ENCODE data around the gene GNG4.
"Not testable (repeated sequence)": the region's sequence is repeated elsewhere in the genome, so short reads cannot be mapped to it uniquely, and the experiment has no call there.

Gene GNG4

DNA sequence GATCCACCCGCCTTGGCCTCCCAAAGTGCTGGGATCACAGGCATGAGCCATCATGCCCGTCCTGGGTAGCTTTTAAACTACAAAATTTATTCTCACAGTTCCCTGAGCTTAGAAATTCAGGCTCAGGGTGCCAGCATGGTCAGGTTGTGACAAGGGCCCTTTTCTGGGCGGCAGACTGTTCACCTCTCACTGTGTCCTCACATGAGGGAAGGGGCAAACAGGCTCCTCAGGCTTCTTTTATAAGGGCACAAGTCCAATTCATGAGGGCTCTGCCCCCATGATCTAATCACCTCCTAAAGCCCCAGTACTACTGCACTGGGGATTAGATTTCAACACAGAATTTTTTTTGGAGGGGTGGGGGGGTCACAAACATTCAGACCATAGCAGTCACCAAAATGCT lies 36.8 kb downstream of the GNG4 start:
- H3K27ac ChIP-seq (ENCODE audit: low read depth, low read length): no peak overlapping the region
- H3K4me3 ChIP-seq (ENCODE audit: low read length): no peak overlapping the region
- no peaks in the 10 kb centered on the region for H3K4me1 ChIP-seq (ENCODE audit: control insufficient read depth, insufficient read depth, low read length)
- no peak overlapping the region for H3K9ac ChIP-seq (ENCODE audit: low read length)
- H3K36me3 ChIP-seq (ENCODE audit: control insufficient read depth, insufficient read depth, low read length): no peaks in the 10 kb centered on the region
- no peaks in the 10 kb centered on the region for H3K27me3 ChIP-seq (ENCODE audit: control insufficient read depth, insufficient read depth, low read length)

DNA sequence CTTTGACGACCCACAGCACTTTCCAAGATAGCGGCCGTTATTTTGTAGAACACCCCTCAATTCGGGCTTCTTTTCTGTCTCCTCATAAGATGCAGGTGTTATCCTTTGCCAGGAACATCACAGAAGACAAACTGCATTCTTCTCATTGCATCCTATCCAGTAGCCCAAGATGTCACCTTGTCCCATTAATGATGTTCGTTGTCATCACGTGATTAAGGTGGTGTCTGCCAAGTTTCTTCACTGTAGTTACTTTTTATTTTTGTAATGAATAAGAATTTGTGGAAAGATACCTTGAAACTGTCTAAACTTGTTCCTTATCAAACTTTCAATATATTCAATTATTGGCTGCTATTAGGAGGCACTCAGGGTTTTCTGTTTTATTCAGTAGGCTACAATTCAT lies 39.4 kb downstream of the GNG4 start:
- no peak overlapping the region for H3K4me3 ChIP-seq (ENCODE audit: low read length)
- H3K36me3 ChIP-seq (ENCODE audit: control insufficient read depth, insufficient read depth, low read length): no peaks in the 10 kb centered on the region
- no peaks in the 10 kb centered on the region for H3K27me3 ChIP-seq (ENCODE audit: control insufficient read depth, insufficient read depth, low read length)
- H3K4me1 ChIP-seq (ENCODE audit: control insufficient read depth, insufficient read depth, low read length): no peaks in the 10 kb centered on the region
- H3K27ac ChIP-seq (ENCODE audit: low read depth, low read length): no peak overlapping the region
- no peak overlapping the region for H3K9ac ChIP-seq (ENCODE audit: low read length)

DNA sequence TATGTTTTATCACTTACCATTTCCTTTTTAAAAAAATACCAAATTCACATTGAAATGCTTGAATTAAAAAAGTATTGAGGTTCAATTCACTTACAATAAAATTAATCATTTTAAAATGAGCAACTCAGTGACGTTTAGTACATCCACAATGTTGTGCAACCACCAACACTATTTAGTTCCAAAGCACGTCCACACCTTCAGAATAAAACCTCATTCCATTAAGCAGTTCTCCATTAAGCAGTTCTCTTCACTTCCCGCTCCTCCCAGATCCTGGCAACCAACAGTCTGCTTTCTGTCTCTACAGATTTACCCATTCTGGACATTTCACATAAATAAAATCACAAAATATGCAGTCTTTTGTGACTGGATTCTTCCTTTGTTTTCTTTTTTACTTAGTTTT lies 41.3 kb downstream of the GNG4 start:
- Histone ChIP-seq H3K27me3 (ENCODE audit: control insufficient read depth, insufficient read depth, low read length) (no peaks in the 10 kb centered on the region), H3K4me1 (ENCODE audit: control insufficient read depth, insufficient read depth, low read length) (no peaks in the 10 kb centered on the region), H3K9ac (ENCODE audit: low read length) (no peak overlapping the region), H3K27ac (ENCODE audit: low read depth, low read length) (no peak overlapping the region), H3K4me3 (ENCODE audit: low read length) (no peak overlapping the region), H3K36me3 (ENCODE audit: control insufficient read depth, insufficient read depth, low read length) (no peaks in the 10 kb centered on the region)

DNA sequence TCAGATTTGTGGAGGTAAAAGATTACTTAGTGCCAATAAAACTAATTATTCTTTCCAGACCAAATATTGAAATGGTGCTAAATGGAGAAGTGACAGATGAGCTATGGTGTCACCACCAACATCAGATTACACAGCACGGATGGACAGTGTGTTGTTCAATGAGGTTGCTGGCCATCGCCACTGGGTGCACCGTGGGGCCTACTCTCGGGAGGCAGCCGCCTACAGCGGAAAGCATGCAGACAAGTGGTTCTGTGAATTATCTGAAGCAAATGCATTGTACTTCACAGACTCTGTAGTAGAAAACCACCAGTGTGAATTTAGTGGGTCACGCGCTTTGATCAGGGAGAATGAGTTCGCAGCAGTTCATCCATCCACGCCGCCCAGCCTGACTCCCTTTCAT lies 42.3 kb downstream of the GNG4 start:
- H3K4me3 ChIP-seq (ENCODE audit: low read length): no peak overlapping the region
- no peaks in the 10 kb centered on the region for H3K27me3 ChIP-seq (ENCODE audit: control insufficient read depth, insufficient read depth, low read length)
- H3K9ac ChIP-seq (ENCODE audit: low read length): no peak overlapping the region
- H3K4me1 ChIP-seq (ENCODE audit: control insufficient read depth, insufficient read depth, low read length): no peaks in the 10 kb centered on the region
- no peak overlapping the region for H3K27ac ChIP-seq (ENCODE audit: low read depth, low read length)
- H3K36me3 ChIP-seq (ENCODE audit: control insufficient read depth, insufficient read depth, low read length): no peaks in the 10 kb centered on the region

DNA sequence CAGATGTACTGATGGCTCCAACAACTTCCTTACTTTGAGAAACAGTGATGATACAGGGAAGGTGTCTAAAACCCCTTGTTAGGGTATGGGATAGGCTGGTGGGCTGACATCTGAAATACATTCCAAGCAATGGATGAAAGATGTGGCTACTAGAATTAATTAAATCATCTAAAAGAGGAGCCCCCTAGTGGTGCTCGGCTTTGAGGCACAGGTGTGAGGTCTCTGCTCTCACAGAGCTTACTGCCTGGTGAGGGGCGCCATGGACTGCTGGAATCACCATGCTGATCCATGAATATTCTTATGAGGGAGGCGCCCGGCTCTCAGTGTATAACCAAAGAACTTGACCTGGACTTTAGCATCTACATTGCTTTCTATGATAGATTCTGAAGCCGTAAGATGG lies 48.5 kb downstream of the GNG4 start:
- Histone ChIP-seq H3K4me1 (ENCODE audit: control insufficient read depth, insufficient read depth, low read length) (no peaks in the 10 kb centered on the region), H3K27ac (ENCODE audit: low read depth, low read length) (no peak overlapping the region), H3K4me3 (ENCODE audit: low read length) (no peak overlapping the region), H3K9ac (ENCODE audit: low read length) (no peak overlapping the region), H3K27me3 (ENCODE audit: control insufficient read depth, insufficient read depth, low read length) (no peaks in the 10 kb centered on the region), H3K36me3 (ENCODE audit: control insufficient read depth, insufficient read depth, low read length) (no peaks in the 10 kb centered on the region)

DNA sequence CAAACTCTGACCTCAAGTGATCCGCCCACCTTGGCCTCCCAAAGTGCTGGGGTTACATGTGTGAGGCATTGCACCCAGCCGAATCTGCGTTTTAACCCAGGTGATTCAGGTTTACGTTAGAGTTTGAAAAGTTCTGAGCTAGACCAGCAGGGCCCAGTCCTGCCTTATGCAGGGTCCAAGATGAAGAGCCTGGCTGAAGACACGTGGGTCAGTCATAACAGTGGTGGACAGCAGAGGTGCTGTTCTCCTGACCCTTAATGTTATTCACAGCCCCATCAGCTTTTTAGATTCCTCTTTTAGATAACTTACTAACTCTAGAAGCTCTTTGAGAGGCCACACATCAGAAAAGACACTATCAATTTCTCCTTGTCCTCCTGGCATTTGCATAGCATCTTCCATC lies 50.0 kb downstream of the GNG4 start:
- H3K4me3 ChIP-seq (ENCODE audit: low read length): no peak overlapping the region
- no peak overlapping the region for H3K27ac ChIP-seq (ENCODE audit: low read depth, low read length)
- no peak overlapping the region for H3K9ac ChIP-seq (ENCODE audit: low read length)
- no peaks in the 10 kb centered on the region for H3K36me3 ChIP-seq (ENCODE audit: control insufficient read depth, insufficient read depth, low read length)
- no peaks in the 10 kb centered on the region for H3K4me1 ChIP-seq (ENCODE audit: control insufficient read depth, insufficient read depth, low read length)
- no peaks in the 10 kb centered on the region for H3K27me3 ChIP-seq (ENCODE audit: control insufficient read depth, insufficient read depth, low read length)

DNA sequence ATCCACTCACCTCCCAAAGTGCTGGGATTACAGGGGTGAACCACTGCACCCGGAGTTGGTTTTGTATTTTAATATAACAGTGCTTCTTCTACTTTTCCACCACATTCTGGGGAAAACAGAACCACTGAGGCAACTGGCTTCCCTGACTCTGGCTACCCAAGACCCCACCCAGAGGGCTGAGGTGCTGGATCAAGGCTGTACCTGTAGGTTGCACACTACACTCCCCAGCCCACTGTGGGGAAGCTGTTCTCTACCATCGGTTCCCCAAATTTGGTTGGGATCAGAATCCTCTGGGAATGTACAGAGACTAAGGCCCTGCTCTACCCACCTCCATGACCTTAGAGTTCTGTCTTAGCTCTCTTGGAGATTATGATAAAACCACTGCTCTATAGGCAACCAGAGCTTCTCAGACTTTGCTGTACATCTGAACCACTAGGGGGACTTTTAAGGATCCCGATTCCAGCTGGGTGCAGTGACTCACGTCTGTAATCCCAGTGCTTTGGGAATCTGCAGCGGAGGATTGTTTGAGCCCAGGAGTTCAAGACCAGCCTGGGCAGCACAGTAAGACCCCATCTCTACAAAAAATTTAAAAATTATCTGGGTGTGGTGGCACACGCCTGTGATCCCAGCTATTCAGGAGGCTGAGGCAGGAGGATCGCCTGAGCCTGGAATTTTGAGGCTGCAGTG lies 51.6 kb downstream of the GNG4 start:
- no peaks in the 10 kb centered on the region for H3K27me3 ChIP-seq (ENCODE audit: control insufficient read depth, insufficient read depth, low read length)
- H3K27ac ChIP-seq (ENCODE audit: low read depth, low read length): no peak overlapping the region
- H3K4me1 ChIP-seq (ENCODE audit: control insufficient read depth, insufficient read depth, low read length): no peaks in the 10 kb centered on the region
- H3K4me3 ChIP-seq (ENCODE audit: low read length): no peak overlapping the region
- no peak overlapping the region for H3K9ac ChIP-seq (ENCODE audit: low read length)
- no peaks in the 10 kb centered on the region for H3K36me3 ChIP-seq (ENCODE audit: control insufficient read depth, insufficient read depth, low read length)

DNA sequence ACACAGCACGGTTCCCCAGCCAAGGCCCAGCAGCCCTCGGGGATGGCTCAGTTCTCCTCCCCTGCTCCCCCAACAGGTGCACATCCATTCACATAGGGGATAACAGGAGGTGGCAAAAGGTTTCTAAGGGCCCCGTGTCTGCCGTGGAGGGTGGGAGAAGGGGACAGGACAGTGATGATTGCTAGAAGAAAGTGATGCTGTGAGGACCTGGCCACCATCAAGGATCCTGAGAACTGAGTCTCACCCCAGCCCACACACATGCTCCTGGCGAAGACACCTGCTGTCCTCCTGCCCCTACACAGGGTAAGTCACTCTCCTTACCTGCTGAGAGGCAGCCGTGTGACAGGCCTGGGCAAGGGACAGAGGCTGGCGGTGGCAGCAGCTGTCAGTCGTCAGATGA lies 54.5 kb downstream of the GNG4 start:
- Histone ChIP-seq H3K9ac (ENCODE audit: low read length) (no peak overlapping the region), H3K4me3 (ENCODE audit: low read length) (no peak overlapping the region), H3K27ac (ENCODE audit: low read depth, low read length) (no peak overlapping the region), H3K36me3 (ENCODE audit: control insufficient read depth, insufficient read depth, low read length) (no peaks in the 10 kb centered on the region), H3K4me1 (ENCODE audit: control insufficient read depth, insufficient read depth, low read length) (no peaks in the 10 kb centered on the region), H3K27me3 (ENCODE audit: control insufficient read depth, insufficient read depth, low read length) (no peaks in the 10 kb centered on the region)

DNA sequence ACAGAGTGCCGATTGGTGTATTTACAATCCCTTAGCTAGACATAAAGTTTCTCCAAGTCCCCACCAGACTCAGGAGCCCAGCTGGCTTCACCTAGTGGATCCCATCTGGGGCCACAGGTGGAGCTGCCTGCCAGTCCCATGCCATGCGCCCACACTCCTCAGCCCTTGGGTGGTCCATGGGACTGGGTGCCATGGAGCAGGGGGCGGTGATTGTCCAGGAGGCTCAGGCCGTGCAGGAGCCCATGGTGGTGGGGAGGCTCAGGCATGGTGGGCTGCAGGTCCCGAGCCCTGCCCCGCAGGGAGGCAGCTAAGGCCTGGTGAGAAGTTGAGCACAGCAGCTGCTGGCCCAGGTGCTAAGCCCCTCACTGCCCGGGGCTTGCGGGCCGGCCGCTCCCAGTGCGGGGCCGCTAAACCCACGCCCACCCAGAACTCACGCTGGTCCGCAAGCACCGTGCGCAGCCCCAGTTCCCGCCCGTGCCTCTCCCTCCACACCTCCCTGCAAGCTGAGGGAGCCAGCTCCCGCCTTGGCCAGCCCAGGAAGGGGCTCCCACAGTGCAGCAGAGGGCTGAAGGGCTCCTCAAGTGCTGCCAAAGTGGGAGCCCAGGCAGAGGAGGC lies 55.2 kb downstream of the GNG4 start:
- H3K4me3 ChIP-seq (ENCODE audit: low read length); H3K27ac ChIP-seq (ENCODE audit: low read depth, low read length); H3K9ac ChIP-seq (ENCODE audit: low read length); H3K36me3 ChIP-seq (ENCODE audit: control insufficient read depth, insufficient read depth, low read length); H3K4me1 ChIP-seq (ENCODE audit: control insufficient read depth, insufficient read depth, low read length); H3K27me3 ChIP-seq (ENCODE audit: control insufficient read depth, insufficient read depth, low read length): not testable (repeated sequence)

DNA sequence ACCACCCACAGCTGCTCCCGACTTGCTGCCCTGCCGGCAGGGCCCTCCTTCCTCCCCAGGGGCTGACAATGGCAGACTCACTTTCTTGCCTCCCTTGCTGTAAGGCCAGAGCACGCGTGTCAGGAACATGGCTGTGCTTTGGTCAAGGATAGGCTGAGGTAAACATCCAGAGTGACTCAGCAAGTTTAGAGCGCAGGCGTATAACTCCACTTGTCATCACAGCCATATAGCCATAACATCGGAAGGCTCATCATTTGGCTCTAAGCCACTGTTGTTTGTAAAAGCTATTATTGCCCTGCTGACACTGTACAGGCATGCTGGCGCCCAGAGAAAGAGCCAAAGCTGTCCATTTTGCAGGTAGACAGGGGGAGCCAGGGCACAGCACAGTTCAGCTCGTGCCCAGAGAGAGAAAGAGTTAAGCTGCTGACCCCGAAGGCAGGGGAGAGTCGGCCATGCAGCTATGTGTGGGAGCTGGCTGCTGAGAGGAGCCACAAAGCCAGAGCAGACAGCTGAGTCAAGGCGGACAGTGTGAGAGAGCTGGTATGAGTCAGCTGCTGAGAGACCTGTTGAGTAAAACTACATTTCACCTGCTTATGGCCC lies 60.6 kb downstream of the GNG4 start:
- no peaks in the 10 kb centered on the region for H3K27me3 ChIP-seq (ENCODE audit: control insufficient read depth, insufficient read depth, low read length)
- H3K9ac ChIP-seq (ENCODE audit: low read length): no peak overlapping the region
- no peak overlapping the region for H3K4me3 ChIP-seq (ENCODE audit: low read length)
- H3K36me3 ChIP-seq (ENCODE audit: control insufficient read depth, insufficient read depth, low read length): no peaks in the 10 kb centered on the region
- no peak overlapping the region for H3K27ac ChIP-seq (ENCODE audit: low read depth, low read length)
- no peaks in the 10 kb centered on the region for H3K4me1 ChIP-seq (ENCODE audit: control insufficient read depth, insufficient read depth, low read length)

DNA sequence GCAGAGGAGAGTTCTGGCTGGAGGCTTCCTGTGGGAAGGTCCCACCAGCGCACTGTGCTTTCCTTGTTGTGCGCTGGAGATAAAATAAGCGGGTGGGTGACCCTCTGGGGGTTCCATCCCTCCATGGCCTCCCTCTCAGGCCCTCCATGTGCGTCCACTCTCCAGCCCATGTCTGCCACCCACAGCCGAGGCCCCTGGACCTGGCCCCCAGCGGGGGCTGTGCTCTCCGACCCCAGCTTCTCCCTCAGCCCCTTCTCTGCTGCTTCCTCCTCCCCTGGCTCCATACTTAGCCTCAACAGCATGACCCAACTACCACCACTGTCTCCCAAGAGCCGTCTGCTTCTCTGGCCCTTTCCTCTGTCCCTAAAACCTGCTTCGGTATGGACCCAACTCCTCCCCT lies 61.4 kb downstream of the GNG4 start:
- Histone ChIP-seq H3K4me1 (ENCODE audit: control insufficient read depth, insufficient read depth, low read length) (no peaks in the 10 kb centered on the region), H3K27me3 (ENCODE audit: control insufficient read depth, insufficient read depth, low read length) (no peaks in the 10 kb centered on the region), H3K27ac (ENCODE audit: low read depth, low read length) (no peak overlapping the region), H3K36me3 (ENCODE audit: control insufficient read depth, insufficient read depth, low read length) (no peaks in the 10 kb centered on the region), H3K4me3 (ENCODE audit: low read length) (no peak overlapping the region), H3K9ac (ENCODE audit: low read length) (no peak overlapping the region)

DNA sequence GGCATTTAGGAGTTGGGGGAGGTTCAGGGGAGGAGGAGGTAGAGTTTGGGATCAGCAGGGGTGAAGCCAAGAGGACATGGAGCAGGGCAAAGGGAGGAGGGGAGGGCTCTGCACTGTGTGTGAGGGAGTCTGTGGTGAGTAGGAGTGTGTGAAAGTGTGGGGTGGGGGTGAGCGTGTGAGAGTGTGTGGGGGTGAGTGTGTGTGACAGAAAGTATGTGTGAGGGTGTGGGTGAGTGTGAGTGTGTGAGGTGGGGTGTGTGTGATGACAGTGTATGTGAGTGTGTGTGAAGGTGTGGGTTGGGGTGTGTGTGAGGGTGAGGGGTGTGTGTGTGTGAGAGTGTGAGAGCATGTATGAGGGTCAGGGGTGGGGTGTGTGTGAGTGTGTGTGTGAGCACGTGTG lies 62.6 kb downstream of the GNG4 start:
- no peaks in the 10 kb centered on the region for H3K36me3 ChIP-seq (ENCODE audit: control insufficient read depth, insufficient read depth, low read length)
- no peak overlapping the region for H3K9ac ChIP-seq (ENCODE audit: low read length)
- H3K27ac ChIP-seq (ENCODE audit: low read depth, low read length): no peak overlapping the region
- no peaks in the 10 kb centered on the region for H3K27me3 ChIP-seq (ENCODE audit: control insufficient read depth, insufficient read depth, low read length)
- no peak overlapping the region for H3K4me3 ChIP-seq (ENCODE audit: low read length)
- no peaks in the 10 kb centered on the region for H3K4me1 ChIP-seq (ENCODE audit: control insufficient read depth, insufficient read depth, low read length)

DNA sequence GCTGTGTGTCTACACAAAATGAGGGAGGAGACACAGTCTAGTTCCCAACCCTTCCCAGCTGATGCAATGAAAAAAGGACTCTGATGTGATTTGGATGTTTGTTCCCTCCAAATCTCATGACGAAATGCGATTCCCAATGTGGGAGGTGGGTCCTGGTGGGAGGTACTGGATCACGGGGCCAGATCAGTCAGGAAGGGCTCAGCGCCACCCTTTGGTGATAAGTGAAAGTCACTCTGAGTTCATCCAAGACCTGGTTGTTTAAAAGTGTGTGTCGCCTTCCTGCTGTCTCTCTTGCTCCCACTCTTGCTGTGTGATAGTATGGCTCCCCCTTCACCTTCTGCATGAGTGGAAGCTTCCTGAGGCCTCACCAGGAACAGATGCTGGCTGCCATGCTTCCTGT lies 63.2 kb downstream of the GNG4 start:
- Histone ChIP-seq H3K27ac (ENCODE audit: low read depth, low read length) (no peak overlapping the region), H3K36me3 (ENCODE audit: control insufficient read depth, insufficient read depth, low read length) (no peaks in the 10 kb centered on the region), H3K9ac (ENCODE audit: low read length) (no peak overlapping the region), H3K27me3 (ENCODE audit: control insufficient read depth, insufficient read depth, low read length) (no peaks in the 10 kb centered on the region), H3K4me1 (ENCODE audit: control insufficient read depth, insufficient read depth, low read length) (no peaks in the 10 kb centered on the region), H3K4me3 (ENCODE audit: low read length) (no peak overlapping the region)

All from rectal smooth muscle tissue (tissue), 1 donor.